ENCODE data around the gene ZFR. TPM values are rescaled to one million over a fixed set of nuclear protein-coding genes. Genes with fewer than 3 reads are reported as not detected.

ZFR gene
- total and polyA plus RNA-seq, 2 experiments from 2014 or later: 59.1 to 93.3 TPM

DNA sequence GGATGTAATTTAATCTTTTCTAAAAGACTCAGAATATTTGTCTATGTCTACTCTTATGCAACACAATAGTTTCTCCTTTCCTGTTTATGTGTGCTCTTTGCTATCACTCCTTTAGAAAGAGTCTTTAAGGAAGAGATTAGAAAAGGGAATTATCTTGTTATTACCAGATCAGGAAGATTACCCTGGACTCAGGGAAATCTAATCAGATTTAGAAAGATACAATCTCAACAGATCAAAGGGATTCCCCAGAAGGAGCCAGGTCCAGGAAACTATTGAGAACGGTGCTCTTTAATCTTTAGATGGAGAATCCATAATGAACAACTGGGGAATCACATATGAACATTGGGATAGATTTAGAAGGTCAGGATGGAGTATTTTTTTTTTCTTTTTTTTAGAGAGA is 32.4 kb upstream of the ZFR start:
- H3K4me3 ChIP-seq: no peak overlapping the region
- H3K79me2 ChIP-seq: no peaks in the 10 kb centered on the region
- H3K9me2 ChIP-seq (replicated peaks; ENCODE audit: insufficient read depth): no peaks in the 10 kb centered on the region
- peaks cover 4% of the 10 kb centered on the region for H3K4me1 ChIP-seq (ENCODE audit: insufficient read depth)
- no peaks in the 10 kb centered on the region for H4K20me1 ChIP-seq (ENCODE audit: insufficient read depth, poor library complexity, severe bottlenecking)
- no peak overlapping the region for H3K27ac ChIP-seq
- H3K27me3 ChIP-seq: no peaks in the 10 kb centered on the region
- TF ChIP-seq EZH2phosphoT487 (IDR thresholded peaks at IDR 0.05; ENCODE audit: low read depth, severe bottlenecking, unreplicated experiment) (no peak), EZH2 (IDR thresholded peaks at IDR 0.05; ENCODE audit: borderline replicate concordance) (no peak)
- TF ChIP-seq, protein P1, sequence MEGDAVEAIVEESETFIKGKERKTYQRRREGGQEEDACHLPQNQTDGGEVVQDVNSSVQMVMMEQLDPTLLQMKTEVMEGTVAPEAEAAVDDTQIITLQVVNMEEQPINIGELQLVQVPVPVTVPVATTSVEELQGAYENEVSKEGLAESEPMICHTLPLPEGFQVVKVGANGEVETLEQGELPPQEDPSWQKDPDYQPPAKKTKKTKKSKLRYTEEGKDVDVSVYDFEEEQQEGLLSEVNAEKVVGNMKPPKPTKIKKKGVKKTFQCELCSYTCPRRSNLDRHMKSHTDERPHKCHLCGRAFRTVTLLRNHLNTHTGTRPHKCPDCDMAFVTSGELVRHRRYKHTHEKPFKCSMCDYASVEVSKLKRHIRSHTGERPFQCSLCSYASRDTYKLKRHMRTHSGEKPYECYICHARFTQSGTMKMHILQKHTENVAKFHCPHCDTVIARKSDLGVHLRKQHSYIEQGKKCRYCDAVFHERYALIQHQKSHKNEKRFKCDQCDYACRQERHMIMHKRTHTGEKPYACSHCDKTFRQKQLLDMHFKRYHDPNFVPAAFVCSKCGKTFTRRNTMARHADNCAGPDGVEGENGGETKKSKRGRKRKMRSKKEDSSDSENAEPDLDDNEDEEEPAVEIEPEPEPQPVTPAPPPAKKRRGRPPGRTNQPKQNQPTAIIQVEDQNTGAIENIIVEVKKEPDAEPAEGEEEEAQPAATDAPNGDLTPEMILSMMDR (IDR thresholded peaks at IDR 0.05; ENCODE audit: poor library complexity): no peak
- no peaks in the 10 kb centered on the region for H3K36me3 ChIP-seq (replicated peaks; ENCODE audit: insufficient read depth, low read depth)
- no peak overlapping the region for H3K4me2 ChIP-seq
- H2AFZ ChIP-seq: no peak overlapping the region
- H3K9me3 ChIP-seq (ENCODE audit: low read depth): no peaks in the 10 kb centered on the region
- 18% methylated on average over 1 of the region's 1 CpG for WGBS (ENCODE audit: low lambda C conversion rate, missing lambda C conversion rate)
- DNase-seq (ENCODE audit: low spot score): no peak

DNA sequence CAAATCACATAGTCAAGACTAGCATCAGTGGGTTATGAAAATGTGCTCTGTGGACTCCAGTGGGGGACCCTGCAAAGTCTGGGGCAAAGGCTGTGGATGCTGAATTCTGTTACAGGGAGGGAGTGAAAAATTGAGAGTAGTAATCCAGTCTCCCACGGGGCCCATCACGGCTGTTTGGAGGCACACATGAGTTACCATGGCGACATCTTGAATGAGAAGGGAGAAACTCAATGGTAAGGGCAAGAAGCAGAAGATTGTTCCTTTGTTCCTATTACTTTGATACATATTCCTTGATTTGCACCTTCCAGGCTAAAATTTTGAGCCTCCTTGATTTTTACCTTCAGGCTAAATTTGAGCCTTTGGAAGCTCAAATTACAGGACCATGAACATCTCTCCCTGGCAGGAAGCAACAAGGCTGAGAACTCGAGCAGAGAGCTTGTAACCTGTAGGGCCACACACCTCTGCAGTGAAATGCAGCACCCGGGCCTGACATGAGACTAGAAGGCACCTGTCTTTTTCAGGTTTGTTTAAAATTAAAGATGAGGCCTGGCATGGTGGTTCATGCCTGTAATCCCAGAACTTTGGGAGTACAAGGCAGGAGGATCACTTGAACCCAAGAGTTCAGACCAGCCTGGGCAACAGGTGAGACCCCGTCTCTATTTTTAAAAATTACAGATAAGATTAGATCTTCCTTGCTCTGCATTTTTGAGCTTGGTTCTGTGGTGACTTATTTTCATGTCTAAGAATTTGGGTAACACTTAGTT is 31.0 kb upstream of the ZFR start:
- Histone ChIP-seq H2AFZ (no peak overlapping the region), H3K9me3 (ENCODE audit: low read depth) (no peaks in the 10 kb centered on the region), H3K4me2 (no peak overlapping the region), H3K79me2 (no peaks in the 10 kb centered on the region), H3K4me3 (no peak overlapping the region), H3K27me3 (no peaks in the 10 kb centered on the region), H3K4me1 (ENCODE audit: insufficient read depth) (peaks cover 4% of the 10 kb centered on the region), H3K36me3 (replicated peaks; ENCODE audit: insufficient read depth, low read depth) (no peaks in the 10 kb centered on the region), H4K20me1 (ENCODE audit: insufficient read depth, poor library complexity, severe bottlenecking) (no peaks in the 10 kb centered on the region), H3K9me2 (replicated peaks; ENCODE audit: insufficient read depth) (no peaks in the 10 kb centered on the region), H3K27ac (no peak overlapping the region)
- DNase-seq (ENCODE audit: low spot score): no peak
- WGBS (ENCODE audit: low lambda C conversion rate, missing lambda C conversion rate): 69% methylated on average over 6 of the region's 6 CpGs
- TF ChIP-seq, protein P1 (IDR thresholded peaks at IDR 0.05; ENCODE audit: poor library complexity): no peak
- TF ChIP-seq EZH2 (IDR thresholded peaks at IDR 0.05; ENCODE audit: borderline replicate concordance) (no peak), EZH2phosphoT487 (IDR thresholded peaks at IDR 0.05; ENCODE audit: low read depth, severe bottlenecking, unreplicated experiment) (no peak)

DNA sequence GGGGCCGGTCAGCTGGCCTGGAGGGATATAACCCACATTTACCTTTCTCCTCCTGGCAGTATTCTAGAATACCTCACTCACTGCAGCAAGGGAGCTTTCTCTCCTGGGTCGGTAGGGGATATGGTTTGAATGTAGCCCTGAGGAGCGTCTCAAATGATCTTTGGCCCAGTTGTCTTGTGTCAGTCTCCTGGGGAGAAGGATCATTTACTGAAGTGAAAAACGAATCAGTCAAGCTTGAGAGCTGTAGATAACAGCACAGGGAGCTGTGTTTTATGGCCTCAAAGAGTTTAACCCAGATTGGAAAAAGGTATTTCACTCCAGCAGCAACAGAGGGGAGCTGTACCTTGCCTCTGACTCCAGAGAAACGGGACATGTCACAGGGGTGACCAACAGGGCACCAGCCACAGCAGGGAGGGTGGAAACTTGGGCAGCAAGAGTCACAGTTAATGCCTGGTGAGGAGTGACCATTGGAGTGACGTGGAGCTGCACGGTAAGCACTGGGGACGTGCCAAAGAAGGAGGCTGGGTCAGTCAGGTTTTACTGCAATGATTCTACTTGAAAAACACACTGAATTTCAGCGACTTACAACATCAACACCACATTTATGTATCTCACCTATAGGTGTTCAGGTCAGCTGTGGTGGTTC is 29.8 kb upstream of the ZFR start:
- no peaks in the 10 kb centered on the region for H3K9me2 ChIP-seq (replicated peaks; ENCODE audit: insufficient read depth)
- peak; percentile 36 for DNase-seq (ENCODE audit: low spot score)
- H3K27ac ChIP-seq: peak overlapping the region; percentile 64
- no peak overlapping the region for H2AFZ ChIP-seq
- no peaks in the 10 kb centered on the region for H4K20me1 ChIP-seq (ENCODE audit: insufficient read depth, poor library complexity, severe bottlenecking)
- no peak overlapping the region for H3K4me3 ChIP-seq
- TF ChIP-seq EZH2 (IDR thresholded peaks at IDR 0.05; ENCODE audit: borderline replicate concordance) (no peak), EZH2phosphoT487 (IDR thresholded peaks at IDR 0.05; ENCODE audit: low read depth, severe bottlenecking, unreplicated experiment) (no peak)
- TF ChIP-seq, protein P1 (IDR thresholded peaks at IDR 0.05; ENCODE audit: poor library complexity): no peak
- no peaks in the 10 kb centered on the region for H3K27me3 ChIP-seq
- H3K4me2 ChIP-seq: peak overlapping the region; percentile 47
- 49% methylated on average over 9 of the region's 9 CpGs for WGBS (ENCODE audit: low lambda C conversion rate, missing lambda C conversion rate)
- no peaks in the 10 kb centered on the region for H3K9me3 ChIP-seq (ENCODE audit: low read depth)
- peaks cover 4% of the 10 kb centered on the region for H3K4me1 ChIP-seq (ENCODE audit: insufficient read depth)
- no peaks in the 10 kb centered on the region for H3K79me2 ChIP-seq
- no peaks in the 10 kb centered on the region for H3K36me3 ChIP-seq (replicated peaks; ENCODE audit: insufficient read depth, low read depth)
